Measurements from ENCODE around the gene DYNC1LI2. TPM values are rescaled to one million over a fixed set of nuclear protein-coding genes. Genes with fewer than 3 reads are reported as not detected.
A peak's percentile ranks its signal among the peaks of the same experiment; 100 is the strongest.

The DYNC1LI2 gene
- total and polyA plus RNA-seq, 2 experiments from 2014 or later, result 80.6 to 173 TPM

GRCh38 chr16:66746048-66746447 is 5.4 kb downstream of the DYNC1LI2 start:
- H3K4me2 ChIP-seq (ENCODE audit: unreplicated experiment), result no peak overlapping the region
- H4K20me1 ChIP-seq (ENCODE audit: insufficient read depth), result no peaks in the 10 kb centered on the region
- H3K9ac ChIP-seq, result no peak overlapping the region
- H3K4me1 ChIP-seq (ENCODE audit: insufficient read depth), result peaks cover 28% of the 10 kb centered on the region
- no peak overlapping the region for H3K27ac ChIP-seq
- no peaks in the 10 kb centered on the region for H3K9me3 ChIP-seq (ENCODE audit: low read depth)
- H3F3A ChIP-seq (ENCODE audit: insufficient read depth), result peaks cover 36% of the 10 kb centered on the region
- no peak overlapping the region for H3K4me3 ChIP-seq
- H3K9me2 ChIP-seq (ENCODE audit: insufficient read depth), result no peaks in the 10 kb centered on the region
- peaks cover 38% of the 10 kb centered on the region for H3K36me3 ChIP-seq (ENCODE audit: low read depth)
- in situ Hi-C loops (cut with MboI), result no loop called here
- 84 to 86% methylated on average over 3 of the region's 3 CpGs for WGBS, 2 experiments (ENCODE audit: low coverage in 1 of 2, low lambda C conversion rate in 2 of 2, missing lambda C conversion rate in 2 of 2)
- no peak for TF ChIP-seq EZH2phosphoT487 (IDR thresholded peaks at IDR 0.05; ENCODE audit: insufficient read depth, low read depth)
- no peak for TF ChIP-seq EZH2 (IDR thresholded peaks at IDR 0.05; ENCODE audit: insufficient read depth, poor library complexity, severe bottlenecking)
- no peaks in the 10 kb centered on the region for H3K27me3 ChIP-seq (replicated peaks; ENCODE audit: insufficient read depth)
- H2AFZ ChIP-seq, result no peak overlapping the region
- DNase-seq, result no peak
- peaks cover 92% of the 10 kb centered on the region for H3K79me2 ChIP-seq (ENCODE audit: insufficient read depth)

DNA sequence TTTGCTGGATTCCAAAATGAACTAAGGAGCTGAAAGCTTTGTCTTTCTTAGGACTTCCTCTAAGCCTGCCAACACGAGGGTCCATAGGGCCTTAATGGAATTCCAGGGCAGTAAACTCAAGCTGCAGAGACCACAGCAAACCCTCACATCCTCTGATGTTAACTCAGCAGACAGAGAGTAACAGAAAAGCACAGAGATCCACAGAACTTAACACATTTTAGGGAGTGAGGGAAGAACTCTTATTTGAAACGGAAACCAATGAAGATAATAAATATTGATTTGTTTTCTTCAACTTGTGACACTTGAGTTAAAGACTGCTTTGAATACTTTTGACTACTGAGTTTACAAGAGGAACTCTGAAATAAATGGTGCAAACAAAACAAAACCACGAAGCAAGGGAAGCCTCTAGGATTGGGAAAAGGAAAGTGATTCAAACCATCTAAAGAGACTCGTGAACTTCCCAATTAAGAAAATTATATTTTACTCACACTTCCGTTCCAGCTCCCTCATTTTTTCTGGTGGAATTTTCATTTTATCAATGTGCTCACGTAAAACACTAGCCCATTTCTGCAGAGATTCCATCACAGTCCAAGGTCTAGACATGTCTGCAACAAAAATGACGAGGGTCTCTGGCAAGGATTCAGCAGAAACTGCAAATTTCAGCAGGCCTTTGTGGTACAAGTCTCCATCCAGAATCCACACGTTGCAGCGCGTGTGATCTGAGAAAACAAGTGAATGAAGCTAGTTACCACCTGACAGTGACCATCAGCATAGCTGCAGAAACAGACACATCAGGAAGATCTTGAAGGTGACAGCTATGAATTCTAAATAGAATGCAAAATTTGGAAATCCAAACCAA is 9.2 kb downstream of the DYNC1LI2 start:
- DNase-seq, result peak; percentile 26
- in situ Hi-C loops (cut with MboI), result no loop called here
- H3K4me3 ChIP-seq, result 0 out of 2 replicates have a peak overlapping the region, but pooled peaks have one; percentile 8
- H3K9ac ChIP-seq, result peak overlapping the region; percentile 72
- H3K4me2 ChIP-seq (ENCODE audit: unreplicated experiment), result peak overlapping the region; percentile 48
- peak overlapping the region; percentile 22 for H2AFZ ChIP-seq
- peaks cover 92% of the 10 kb centered on the region for H3K79me2 ChIP-seq (ENCODE audit: insufficient read depth)
- peaks cover 47% of the 10 kb centered on the region for H3F3A ChIP-seq (ENCODE audit: insufficient read depth)
- H3K4me1 ChIP-seq (ENCODE audit: insufficient read depth), result peaks cover 28% of the 10 kb centered on the region
- no peaks in the 10 kb centered on the region for H3K9me3 ChIP-seq (ENCODE audit: low read depth)
- no peaks in the 10 kb centered on the region for H4K20me1 ChIP-seq (ENCODE audit: insufficient read depth)
- WGBS, 2 experiments (ENCODE audit: low coverage in 1 of 2, low lambda C conversion rate in 2 of 2, missing lambda C conversion rate in 2 of 2), result 76 to 79% methylated on average over 10 of the region's 10 CpGs
- H3K27ac ChIP-seq, result peak overlapping the region; percentile 91
- H3K36me3 ChIP-seq (ENCODE audit: low read depth), result peaks cover 41% of the 10 kb centered on the region
- H3K27me3 ChIP-seq (replicated peaks; ENCODE audit: insufficient read depth), result no peaks in the 10 kb centered on the region
- H3K9me2 ChIP-seq (ENCODE audit: insufficient read depth), result no peaks in the 10 kb centered on the region
- TF ChIP-seq EZH2phosphoT487 (IDR thresholded peaks at IDR 0.05; ENCODE audit: insufficient read depth, low read depth), result no peak
- TF ChIP-seq EZH2 (IDR thresholded peaks at IDR 0.05; ENCODE audit: insufficient read depth, poor library complexity, severe bottlenecking), result no peak

DNA sequence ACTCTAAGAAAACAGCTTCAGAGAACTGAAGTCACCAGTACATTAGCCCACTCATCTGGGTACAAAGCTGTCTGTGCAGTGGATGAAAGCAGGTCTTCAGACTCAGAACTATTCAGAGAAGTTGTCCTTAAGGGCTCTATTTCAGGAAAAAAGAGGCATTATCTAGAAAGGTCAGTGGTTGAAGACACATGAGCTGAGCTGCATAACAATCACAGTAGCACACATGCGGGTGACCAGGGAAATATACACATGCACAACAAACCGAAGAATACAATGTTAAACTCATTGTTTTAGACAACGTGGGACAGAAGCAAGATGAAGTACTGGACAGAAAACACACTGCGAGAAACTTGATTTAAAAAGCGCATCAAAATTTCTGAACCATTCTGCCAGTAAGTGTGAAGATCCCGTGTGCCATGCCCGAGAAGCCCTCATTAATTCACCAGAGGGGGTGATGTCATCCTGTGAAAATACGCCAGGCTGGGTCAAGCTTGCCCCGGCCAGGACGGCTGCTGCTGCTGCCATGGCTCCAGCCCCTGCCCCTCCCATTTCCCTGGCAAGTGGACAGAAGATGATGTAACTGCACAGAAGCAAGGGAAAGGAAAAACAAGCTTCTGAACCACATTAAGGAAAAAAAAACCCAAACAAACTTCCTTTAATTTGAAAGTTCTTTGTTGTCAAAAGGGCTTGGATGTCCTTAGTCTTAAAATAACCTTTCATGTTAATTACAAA is 10.1 kb downstream of the DYNC1LI2 start:
- peaks cover 34% of the 10 kb centered on the region for H3K4me1 ChIP-seq (ENCODE audit: insufficient read depth)
- no peaks in the 10 kb centered on the region for H3K9me3 ChIP-seq (ENCODE audit: low read depth)
- H2AFZ ChIP-seq, result no peak overlapping the region; the same call in 1 of the 2 replicates
- H3K79me2 ChIP-seq (ENCODE audit: insufficient read depth), result peaks cover 92% of the 10 kb centered on the region
- peaks cover 43% of the 10 kb centered on the region for H3K36me3 ChIP-seq (ENCODE audit: low read depth)
- TF ChIP-seq EZH2 (IDR thresholded peaks at IDR 0.05; ENCODE audit: insufficient read depth, poor library complexity, severe bottlenecking) (no peak), EZH2phosphoT487 (IDR thresholded peaks at IDR 0.05; ENCODE audit: insufficient read depth, low read depth) (no peak)
- 7 to 8% methylated on average over 10 of the region's 10 CpGs for WGBS, 2 experiments (ENCODE audit: low coverage in 1 of 2, low lambda C conversion rate in 2 of 2, missing lambda C conversion rate in 2 of 2)
- no peaks in the 10 kb centered on the region for H4K20me1 ChIP-seq (ENCODE audit: insufficient read depth)
- peak overlapping the region; percentile 91 for H3K27ac ChIP-seq
- H3K9me2 ChIP-seq (ENCODE audit: insufficient read depth), result no peaks in the 10 kb centered on the region
- in situ Hi-C loops (cut with MboI), result no loop called here
- H3K9ac ChIP-seq, result peak overlapping the region; percentile 72
- peaks cover 45% of the 10 kb centered on the region for H3F3A ChIP-seq (ENCODE audit: insufficient read depth)
- peak; percentile 94 for DNase-seq
- H3K27me3 ChIP-seq (replicated peaks; ENCODE audit: insufficient read depth), result no peaks in the 10 kb centered on the region
- peak overlapping the region; percentile 18; the same call in 1 of the 2 replicates for H3K4me3 ChIP-seq
- peak overlapping the region; percentile 54 for H3K4me2 ChIP-seq (ENCODE audit: unreplicated experiment)

DNA sequence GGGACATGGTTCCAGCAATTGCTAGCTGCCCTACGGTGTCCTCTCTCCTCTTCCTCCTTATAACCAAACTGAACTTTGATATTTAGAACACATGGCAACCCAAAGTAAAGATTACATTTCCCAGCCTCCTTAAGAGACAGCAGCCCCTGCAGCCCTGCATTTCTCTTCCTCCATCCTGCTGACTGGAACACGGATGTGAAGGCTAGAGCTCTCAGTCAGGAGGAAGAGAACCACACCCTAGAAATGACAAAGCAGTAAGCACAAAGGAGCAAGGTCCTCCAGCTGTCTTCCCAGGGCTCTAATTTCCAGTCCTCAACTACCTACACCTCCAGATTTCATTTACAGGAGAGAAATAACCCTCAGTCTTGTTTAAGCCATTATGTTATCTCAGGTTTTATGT is 10.9 kb downstream of the DYNC1LI2 start:
- in situ Hi-C loops (cut with MboI), result no loop called here

More for the DNA sequence above, 10.9 kb downstream of the DYNC1LI2 start:
- DNase-seq, result peak; percentile 73
- H3K27me3 ChIP-seq (replicated peaks; ENCODE audit: insufficient read depth), result no peaks in the 10 kb centered on the region
- no peak for TF ChIP-seq EZH2 (IDR thresholded peaks at IDR 0.05; ENCODE audit: insufficient read depth, poor library complexity, severe bottlenecking)
- TF ChIP-seq EZH2phosphoT487 (IDR thresholded peaks at IDR 0.05; ENCODE audit: insufficient read depth, low read depth), result no peak
- H3K4me2 ChIP-seq (ENCODE audit: unreplicated experiment), result peak overlapping the region; percentile 54
- H3F3A ChIP-seq (ENCODE audit: insufficient read depth), result peaks cover 40% of the 10 kb centered on the region
- H3K4me1 ChIP-seq (ENCODE audit: insufficient read depth), result peaks cover 39% of the 10 kb centered on the region
- H3K4me3 ChIP-seq, result no peak overlapping the region
- peaks cover 48% of the 10 kb centered on the region for H3K36me3 ChIP-seq (ENCODE audit: low read depth)
- WGBS, 2 experiments (ENCODE audit: low coverage in 1 of 2, low lambda C conversion rate in 2 of 2, missing lambda C conversion rate in 2 of 2), result 46 to 53% methylated on average over 2 of the region's 2 CpGs
- peaks cover 92% of the 10 kb centered on the region for H3K79me2 ChIP-seq (ENCODE audit: insufficient read depth)
- H3K9me2 ChIP-seq (ENCODE audit: insufficient read depth), result no peaks in the 10 kb centered on the region
- no peaks in the 10 kb centered on the region for H3K9me3 ChIP-seq (ENCODE audit: low read depth)
- H3K27ac ChIP-seq, result peak overlapping the region; percentile 91
- H4K20me1 ChIP-seq (ENCODE audit: insufficient read depth), result no peaks in the 10 kb centered on the region
- no peak overlapping the region for H2AFZ ChIP-seq
- peak overlapping the region; percentile 72 for H3K9ac ChIP-seq

Measured in GM23248 (cell line).